Measurements from ENCODE around the gene BAK1. TPM values are rescaled to one million over a fixed set of nuclear protein-coding genes. Genes with fewer than 3 reads are reported as not detected.
A peak's percentile ranks its signal among the peaks of the same experiment; 100 is the strongest.

BAK1 gene
- total RNA-seq, 1 donor from 2014 or later = 27.3 TPM

GRCh38 chr6:33577718-33578117 lies 2.4 kb downstream of the BAK1 start:
- no peak for TF ChIP-seq CTCF (conservative IDR thresholded peaks at IDR 0.05)
- H3K4me1 Mint-ChIP-seq (ENCODE audit: unreplicated experiment) = peaks cover 16% of the 10 kb centered on the region
- H3K27me3 Mint-ChIP-seq = no peaks in the 10 kb centered on the region
- no peak overlapping the region for H3K4me3 Mint-ChIP-seq
- no peak for DNase-seq (ENCODE audit: extremely low spot score, unreplicated experiment)
- no peak overlapping the region for H3K27ac Mint-ChIP-seq
- H3K9me3 Mint-ChIP-seq = no peaks in the 10 kb centered on the region
- H3K36me3 Mint-ChIP-seq = no peaks in the 10 kb centered on the region

- no peak for DNase-seq (ENCODE audit: extremely low spot score, unreplicated experiment)
- H3K27me3 Mint-ChIP-seq = no peaks in the 10 kb centered on the region
- no peak for TF ChIP-seq CTCF (conservative IDR thresholded peaks at IDR 0.05)
- H3K4me3 Mint-ChIP-seq = no peak overlapping the region
- no peak overlapping the region for H3K27ac Mint-ChIP-seq
- peaks cover 16% of the 10 kb centered on the region for H3K4me1 Mint-ChIP-seq (ENCODE audit: unreplicated experiment)
- no peaks in the 10 kb centered on the region for H3K9me3 Mint-ChIP-seq
- no peaks in the 10 kb centered on the region for H3K36me3 Mint-ChIP-seq
Observed at GRCh38 chr6:33577106-33577535, 3.0 kb downstream of the BAK1 start.

- H3K9me3 Mint-ChIP-seq = no peaks in the 10 kb centered on the region
- no peak for DNase-seq (ENCODE audit: extremely low spot score, unreplicated experiment)
- no peaks in the 10 kb centered on the region for H3K36me3 Mint-ChIP-seq
- peaks cover 20% of the 10 kb centered on the region for H3K4me1 Mint-ChIP-seq (ENCODE audit: unreplicated experiment)
- no peak for TF ChIP-seq CTCF (conservative IDR thresholded peaks at IDR 0.05)
- H3K27ac Mint-ChIP-seq = no peak overlapping the region
- H3K4me3 Mint-ChIP-seq = peak overlapping the region; percentile 45
- no peaks in the 10 kb centered on the region for H3K27me3 Mint-ChIP-seq
Observed at GRCh38 chr6:33576668-33577067, 3.4 kb downstream of the BAK1 start.

- H3K27me3 Mint-ChIP-seq = no peaks in the 10 kb centered on the region
- H3K4me3 Mint-ChIP-seq = no peak overlapping the region
- H3K27ac Mint-ChIP-seq = no peak overlapping the region
- no peak for DNase-seq (ENCODE audit: extremely low spot score, unreplicated experiment)
- peaks cover 30% of the 10 kb centered on the region for H3K4me1 Mint-ChIP-seq (ENCODE audit: unreplicated experiment)
- TF ChIP-seq CTCF (conservative IDR thresholded peaks at IDR 0.05) = no peak
- H3K36me3 Mint-ChIP-seq = peaks cover 3% of the 10 kb centered on the region
- no peaks in the 10 kb centered on the region for H3K9me3 Mint-ChIP-seq
Observed at GRCh38 chr6:33575211-33575610, 4.9 kb downstream of the BAK1 start.

- no peak for TF ChIP-seq CTCF (conservative IDR thresholded peaks at IDR 0.05)
- H3K4me1 Mint-ChIP-seq (ENCODE audit: unreplicated experiment) = peaks cover 17% of the 10 kb centered on the region
- peak overlapping the region; percentile 97 for H3K4me3 Mint-ChIP-seq
- H3K9me3 Mint-ChIP-seq = no peaks in the 10 kb centered on the region
- H3K27me3 Mint-ChIP-seq = no peaks in the 10 kb centered on the region
- DNase-seq (ENCODE audit: extremely low spot score, unreplicated experiment) = no peak
- peak overlapping the region; percentile 100 for H3K27ac Mint-ChIP-seq
- peaks cover 3% of the 10 kb centered on the region for H3K36me3 Mint-ChIP-seq
Observed at GRCh38 chr6:33571637-33572316, 8.3 kb downstream of the BAK1 start.
